Activated T-cell treated with anti-CD3 and anti-CD28 coated beads, Interleukin-2, amount 50 U/mL, for 4 hours (primary cell): ENCODE data around the gene TP73. TPM values are rescaled to one million over a fixed set of nuclear protein-coding genes. Genes with fewer than 3 reads are reported as not detected.

Source experiments
- ATAC-seq, 2 donors: fragments of 200-7000 bp; cut with Tn5 transposase; one replicate each; pipeline ENCODE4 v1.10.0; 2021
- DNase-seq: peaks from one replicate; pipeline ENCODE4 v3.0.0-alpha.2; 2020
- H3K27me3 Mint-ChIP-seq: one replicate; pipeline ENCODE4 v1.8.0; 2021; ENCODE audit warnings: low read depth, mixed read lengths
- H3K36me3 Mint-ChIP-seq: one replicate; pipeline ENCODE4 v1.8.0; 2022; ENCODE audit warnings: mixed read lengths; ENCODE audit not compliant: insufficient read depth
- H3K4me1 Mint-ChIP-seq: one replicate; pipeline ENCODE4 v1.8.0; 2021; ENCODE audit warnings: low read depth, mixed read lengths
- H3K4me3 Mint-ChIP-seq: one replicate; pipeline ENCODE4 v1.8.0; 2021; ENCODE audit warnings: mild to moderate bottlenecking, moderate library complexity, mixed read lengths
- H3K9me3 Mint-ChIP-seq: one replicate; pipeline ENCODE4 v1.8.0; 2021; ENCODE audit warnings: mixed read lengths
- total RNA-seq, 3 donors: library from RNA; stranded (reverse); gene quantifications; one replicate each; pipeline ENCODE4 v1.2.1, GENCODE V29; 2021

The TP73 gene
- total RNA-seq, 3 donors from 2014 or later = 0.05 to 0.16 (median 0.08) TPM

GRCh38 chr1:3625151-3625907 lies 27.0 kb upstream of the TP73 start:
- peak; percentile 20 for DNase-seq
- Mint-ChIP-seq H3K36me3 (peaks cover 6% of the 10 kb centered on the region), H3K27me3 (no peaks in the 10 kb centered on the region), H3K9me3 (no peaks in the 10 kb centered on the region), H3K4me1 (peaks cover 38% of the 10 kb centered on the region), H3K4me3 (peak overlapping the region; percentile 93)
- peak; percentile 29 to 33 for ATAC-seq

- Mint-ChIP-seq H3K4me1 (peaks cover 32% of the 10 kb centered on the region), H3K36me3 (peaks cover 8% of the 10 kb centered on the region), H3K4me3 (peak overlapping the region; percentile 93), H3K9me3 (no peaks in the 10 kb centered on the region), H3K27me3 (no peaks in the 10 kb centered on the region)
- ATAC-seq (no peak), DNase-seq (no peak)
These were observed 26.3 kb upstream of the TP73 start for GRCh38 chr1:3626025-3626424.

DNA sequence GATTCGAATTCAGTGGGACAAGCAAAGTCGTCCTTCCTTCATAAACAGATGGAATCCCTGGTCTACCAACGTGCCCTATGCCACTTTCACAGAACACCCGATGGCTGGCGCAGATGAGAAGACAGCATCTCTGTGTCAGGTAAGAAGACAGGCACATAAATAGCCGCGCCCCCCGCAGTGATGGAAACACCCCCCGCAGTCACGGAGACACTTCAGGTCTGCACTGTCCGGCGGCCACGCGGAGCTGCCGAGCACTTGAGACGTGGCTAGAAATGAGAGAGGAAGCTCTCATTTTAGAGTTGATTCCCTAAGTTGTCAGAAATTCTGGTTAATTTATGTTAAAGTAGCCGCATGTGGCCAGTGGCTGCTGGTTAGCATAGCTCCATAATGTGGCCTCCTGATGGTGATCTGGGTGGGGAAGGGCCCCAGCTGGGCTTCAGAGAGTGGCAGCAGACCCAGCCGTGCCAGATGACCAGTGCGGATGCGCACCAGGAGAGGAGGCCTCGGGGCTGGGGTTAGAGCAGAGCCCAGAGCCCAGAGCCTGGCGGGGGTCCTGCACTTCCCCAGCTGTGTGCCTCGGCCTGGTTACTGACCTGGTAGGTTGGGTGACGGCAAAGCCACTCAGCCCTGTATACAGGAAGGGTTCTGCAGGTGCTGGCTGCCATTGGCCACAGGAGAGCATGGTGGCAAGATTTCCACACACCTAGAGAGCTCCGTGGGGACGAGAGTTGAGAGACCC lies 24.6 kb upstream of the TP73 start:
- Mint-ChIP-seq H3K4me1 (peaks cover 23% of the 10 kb centered on the region), H3K27me3 (no peaks in the 10 kb centered on the region), H3K9me3 (no peaks in the 10 kb centered on the region), H3K4me3 (no peak overlapping the region), H3K36me3 (peaks cover 8% of the 10 kb centered on the region)
- no peak for DNase-seq
- no peak for ATAC-seq

- peaks cover 10% of the 10 kb centered on the region for H3K36me3 Mint-ChIP-seq
- DNase-seq (no peak), ATAC-seq (no peak)
- no peaks in the 10 kb centered on the region for H3K27me3 Mint-ChIP-seq
- no peak overlapping the region for H3K4me3 Mint-ChIP-seq
- no peaks in the 10 kb centered on the region for H3K9me3 Mint-ChIP-seq
- H3K4me1 Mint-ChIP-seq = peaks cover 16% of the 10 kb centered on the region
These were observed 23.9 kb upstream of the TP73 start for GRCh38 chr1:3628445-3628844.

- H3K9me3 Mint-ChIP-seq = no peaks in the 10 kb centered on the region
- ATAC-seq (no peak), DNase-seq (no peak)
- H3K4me3 Mint-ChIP-seq = no peak overlapping the region
- H3K27me3 Mint-ChIP-seq = no peaks in the 10 kb centered on the region
- H3K36me3 Mint-ChIP-seq = peaks cover 14% of the 10 kb centered on the region
- peaks cover 7% of the 10 kb centered on the region for H3K4me1 Mint-ChIP-seq
These were observed 22.7 kb upstream of the TP73 start for GRCh38 chr1:3629561-3630160.

DNA sequence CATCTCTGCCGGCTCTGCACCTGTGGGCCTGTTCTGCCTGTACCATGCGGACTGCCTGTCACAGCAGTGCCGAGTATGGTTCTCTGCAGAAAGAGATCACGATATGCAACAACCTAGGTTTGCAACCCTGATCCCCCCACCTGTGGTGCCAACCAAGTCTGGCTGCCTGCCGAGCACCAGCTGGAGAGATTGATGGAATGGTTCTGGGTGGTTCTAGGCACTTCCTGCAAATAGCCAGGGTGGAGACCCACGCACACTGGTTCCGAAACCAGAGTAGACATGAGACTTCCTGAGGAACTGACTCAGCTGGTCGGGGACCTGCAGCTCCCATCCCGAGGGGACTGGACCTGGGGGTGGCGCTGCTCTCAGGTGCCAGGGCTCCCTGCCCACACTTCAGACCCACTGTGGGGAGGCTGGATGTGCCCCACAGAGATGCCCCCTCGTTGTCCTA lies 22.1 kb upstream of the TP73 start:
- Mint-ChIP-seq H3K4me3 (no peak overlapping the region), H3K9me3 (no peaks in the 10 kb centered on the region), H3K27me3 (no peaks in the 10 kb centered on the region), H3K36me3 (peaks cover 15% of the 10 kb centered on the region), H3K4me1 (peaks cover 7% of the 10 kb centered on the region)
- ATAC-seq (no peak), DNase-seq (no peak)

- Mint-ChIP-seq H3K36me3 (peaks cover 19% of the 10 kb centered on the region), H3K9me3 (no peaks in the 10 kb centered on the region), H3K27me3 (no peaks in the 10 kb centered on the region), H3K4me3 (no peak overlapping the region), H3K4me1 (peaks cover 3% of the 10 kb centered on the region)
- no peak for DNase-seq
- ATAC-seq = no peak
These were observed 21.4 kb upstream of the TP73 start for GRCh38 chr1:3630914-3631313.

- Mint-ChIP-seq H3K4me1 (no peaks in the 10 kb centered on the region), H3K27me3 (no peaks in the 10 kb centered on the region), H3K4me3 (no peak overlapping the region), H3K36me3 (peaks cover 23% of the 10 kb centered on the region), H3K9me3 (no peaks in the 10 kb centered on the region)
- ATAC-seq (no peak), DNase-seq (no peak)
These were observed 20.7 kb upstream of the TP73 start for GRCh38 chr1:3631320-3632260.

GRCh38 chr1:3632298-3632697 lies 20.0 kb upstream of the TP73 start:
- Mint-ChIP-seq H3K9me3 (no peaks in the 10 kb centered on the region), H3K36me3 (peaks cover 28% of the 10 kb centered on the region), H3K4me1 (no peaks in the 10 kb centered on the region), H3K4me3 (no peak overlapping the region), H3K27me3 (no peaks in the 10 kb centered on the region)
- ATAC-seq (no peak), DNase-seq (no peak)

DNA sequence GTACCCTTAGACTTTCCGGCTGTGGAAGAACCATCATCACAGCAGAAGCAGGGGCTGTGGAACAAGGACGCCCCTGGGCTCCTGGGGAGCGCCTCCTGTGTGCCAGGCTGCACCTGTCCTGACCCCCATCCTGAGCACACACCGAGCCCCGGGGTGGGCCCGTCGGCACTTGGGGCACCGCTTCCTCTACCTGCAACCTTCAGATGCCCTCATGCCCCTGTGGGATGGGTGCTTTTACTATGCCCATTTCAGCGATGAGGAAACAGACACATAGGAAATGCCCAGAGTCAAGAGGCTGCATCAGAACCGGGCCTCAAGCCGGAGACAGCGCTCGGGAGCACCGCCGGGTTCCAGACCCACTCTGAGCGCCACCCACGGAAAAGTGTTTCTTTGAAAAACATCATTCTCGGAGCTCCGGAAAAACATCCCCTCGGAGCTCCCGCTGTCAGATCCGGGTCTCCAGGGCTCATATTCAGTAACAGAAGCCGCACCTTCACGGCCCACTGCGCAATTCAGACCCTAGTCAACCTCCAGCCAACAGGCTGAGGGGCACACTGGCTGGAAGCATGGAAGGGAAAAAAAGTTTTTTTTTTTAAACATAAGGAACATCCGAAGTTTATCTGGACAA lies 19.5 kb upstream of the TP73 start:
- no peak for DNase-seq
- Mint-ChIP-seq H3K4me3 (no peak overlapping the region), H3K36me3 (peaks cover 28% of the 10 kb centered on the region), H3K27me3 (no peaks in the 10 kb centered on the region), H3K9me3 (no peaks in the 10 kb centered on the region), H3K4me1 (no peaks in the 10 kb centered on the region)
- ATAC-seq = no peak

GRCh38 chr1:3633344-3634058 lies 18.8 kb upstream of the TP73 start:
- no peak overlapping the region for H3K4me3 Mint-ChIP-seq
- H3K36me3 Mint-ChIP-seq = peaks cover 31% of the 10 kb centered on the region
- H3K27me3 Mint-ChIP-seq = no peaks in the 10 kb centered on the region
- ATAC-seq (no peak), DNase-seq (no peak)
- no peaks in the 10 kb centered on the region for H3K9me3 Mint-ChIP-seq
- no peaks in the 10 kb centered on the region for H3K4me1 Mint-ChIP-seq

DNA sequence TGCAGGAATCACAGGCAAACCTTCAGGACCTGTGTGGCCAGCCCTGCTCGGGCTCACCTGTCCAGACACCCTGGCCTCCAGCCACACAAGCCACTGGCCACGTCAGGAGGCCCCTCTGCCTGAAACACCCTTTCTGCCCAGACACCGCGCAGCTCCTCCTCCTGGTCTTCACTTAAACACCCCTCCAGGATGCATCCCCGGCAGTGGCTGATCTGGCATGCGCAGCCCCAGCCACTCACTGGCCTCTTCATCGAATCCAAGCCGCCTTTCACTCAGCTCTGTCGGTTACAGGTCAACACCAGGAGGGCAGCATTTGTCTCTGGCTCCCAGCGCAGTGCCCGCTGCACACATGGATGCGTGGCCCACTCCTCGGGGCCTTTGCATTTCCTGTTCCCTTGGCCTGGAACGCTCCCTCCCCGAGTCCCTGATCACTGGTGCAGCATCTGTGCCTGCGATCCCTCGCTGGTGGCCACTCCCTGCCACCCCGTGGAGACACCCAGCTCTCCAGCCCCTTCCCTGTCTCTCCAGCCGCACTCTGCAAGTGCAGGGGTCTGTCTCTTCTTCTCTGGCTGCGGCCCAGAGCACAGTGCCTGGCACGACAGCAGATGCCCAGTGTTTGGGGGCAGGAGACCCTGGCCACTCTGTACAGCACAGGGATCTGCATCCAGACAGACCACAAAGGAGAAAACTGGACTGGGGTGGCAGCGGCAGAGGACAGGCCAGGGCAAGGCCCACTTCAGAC lies 18.1 kb upstream of the TP73 start:
- Mint-ChIP-seq H3K27me3 (no peaks in the 10 kb centered on the region), H3K4me1 (no peaks in the 10 kb centered on the region), H3K36me3 (peaks cover 30% of the 10 kb centered on the region), H3K4me3 (no peak overlapping the region), H3K9me3 (no peaks in the 10 kb centered on the region)
- no peak for ATAC-seq
- no peak for DNase-seq

DNA sequence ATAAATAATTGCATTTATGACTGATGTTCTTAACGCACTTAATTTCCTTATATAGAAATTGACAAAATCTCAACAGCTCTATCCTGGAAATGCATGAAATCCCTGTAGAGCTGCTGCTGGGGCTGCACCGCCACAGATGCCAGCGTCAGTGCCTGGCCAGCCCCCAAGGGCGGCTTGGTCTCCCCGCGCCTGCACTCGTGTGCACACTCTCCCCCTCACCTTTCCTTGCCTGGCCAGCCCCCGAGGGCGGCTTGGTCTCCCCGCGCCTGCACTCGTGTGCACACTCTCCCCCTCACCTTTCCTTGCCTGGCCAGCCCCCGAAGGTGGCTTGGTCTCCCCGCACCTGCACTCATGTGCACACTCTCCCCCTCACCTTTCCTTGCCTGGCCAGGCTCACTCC lies 16.2 kb upstream of the TP73 start:
- H3K27me3 Mint-ChIP-seq = no peaks in the 10 kb centered on the region
- H3K4me3 Mint-ChIP-seq = no peak overlapping the region
- peaks cover 23% of the 10 kb centered on the region for H3K36me3 Mint-ChIP-seq
- DNase-seq (no peak), ATAC-seq (no peak)
- H3K4me1 Mint-ChIP-seq = no peaks in the 10 kb centered on the region
- no peaks in the 10 kb centered on the region for H3K9me3 Mint-ChIP-seq
